HuH-7.5 (cell line): ENCODE data around the gene SNX25.

Experiments
- DNase-seq: peaks from one replicate; pipeline ENCODE4 v3.0.0; 2011; ENCODE audit warnings: low spot score

Gene SNX25

GRCh38 chr4:185263419-185263818 is 54.0 kb downstream of the SNX25 start:
- no peak for DNase-seq

GRCh38 chr4:185265942-185266341 is 56.5 kb downstream of the SNX25 start:
- DNase-seq = no peak

GRCh38 chr4:185269286-185269685 is 59.9 kb downstream of the SNX25 start:
- no peak for DNase-seq

- no peak for DNase-seq
These were observed 60.6 kb downstream of the SNX25 start for GRCh38 chr4:185270037-185270436.

GRCh38 chr4:185270885-185271284 is 61.5 kb downstream of the SNX25 start:
- DNase-seq = no peak

- no peak for DNase-seq
These were observed 62.8 kb downstream of the SNX25 start for GRCh38 chr4:185272245-185272644.

- no peak for DNase-seq
These were observed 66.1 kb downstream of the SNX25 start for GRCh38 chr4:185275501-185275900.

- DNase-seq = no peak
These were observed 66.6 kb downstream of the SNX25 start for GRCh38 chr4:185276036-185276435.

- DNase-seq = no peak
These were observed 69.3 kb downstream of the SNX25 start for GRCh38 chr4:185278716-185279115.

- no peak for DNase-seq
These were observed 71.2 kb downstream of the SNX25 start for GRCh38 chr4:185280608-185281007.

GRCh38 chr4:185282968-185283367 is 73.6 kb downstream of the SNX25 start:
- DNase-seq = no peak

- no peak for DNase-seq
These were observed 74.3 kb downstream of the SNX25 start for GRCh38 chr4:185283723-185284122.

- DNase-seq = no peak
These were observed 76.4 kb downstream of the SNX25 start for GRCh38 chr4:185285632-185286393.

- no peak for DNase-seq
These were observed 77.2 kb downstream of the SNX25 start for GRCh38 chr4:185286571-185286970.

- DNase-seq = no peak
These were observed 77.6 kb downstream of the SNX25 start for GRCh38 chr4:185287031-185287430.

GRCh38 chr4:185290018-185290607 is 80.7 kb downstream of the SNX25 start:
- no peak for DNase-seq

GRCh38 chr4:185290656-185291055 is 81.3 kb downstream of the SNX25 start:
- no peak for DNase-seq

- no peak for DNase-seq
These were observed 83.8 kb downstream of the SNX25 start for GRCh38 chr4:185293202-185293601.

GRCh38 chr4:185296665-185297460 is 87.5 kb downstream of the SNX25 start:
- DNase-seq = no peak

- DNase-seq = no peak
These were observed 89.5 kb downstream of the SNX25 start for GRCh38 chr4:185298728-185299430.

- DNase-seq = no peak
These were observed 95.1 kb downstream of the SNX25 start for GRCh38 chr4:185304541-185304940.

GRCh38 chr4:185304944-185305690 is 95.7 kb downstream of the SNX25 start:
- DNase-seq = no peak
